Uterus (tissue), 2 donors: ENCODE data around the gene SORL1.

ENCODE experiments used
- POLR2A ChIP-seq, 2 donors: fragments of 450-650 bp; IDR thresholded peaks; one replicate each; pipeline ENCODE4 v1.6.1; 2016; ENCODE audit warnings: antibody characterized with exemption in 2 of 2, mild to moderate bottlenecking in 1 of 2, moderate library complexity in 1 of 2
- TF ChIP-seq, protein P1 (sequence below), 4 experiments: fragments of 200-600 bp in 2 of 4; fragments of 450-650 bp in 2 of 4; sonication (generic) in 2 of 4; IDR thresholded peaks; one replicate each; pipeline ENCODE4 v1.5.1; 2016 to 2019; ENCODE audit warnings: antibody characterized with exemption in 4 of 4, mild to moderate bottlenecking in 2 of 4, moderate library complexity in 1 of 4

DNA sequence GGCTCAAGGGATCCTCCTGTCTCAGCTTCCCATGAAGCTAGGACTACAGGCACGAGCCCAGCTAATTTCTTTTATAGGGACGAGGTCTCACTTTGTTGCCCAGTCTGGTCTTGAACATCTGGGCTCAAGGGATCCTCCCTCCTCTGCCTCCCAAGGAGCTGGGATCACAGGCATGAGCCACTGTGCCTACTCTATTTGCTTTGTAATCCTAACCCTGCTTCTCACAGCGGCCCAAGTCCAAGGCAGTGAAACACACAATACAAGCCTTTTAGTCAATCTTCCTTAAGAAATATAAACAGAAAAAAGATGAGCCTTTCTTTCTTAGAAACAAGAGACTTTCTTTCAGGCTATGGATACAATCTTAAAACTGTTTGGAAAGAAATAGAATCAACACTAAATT is 115.9 kb downstream of the SORL1 start:
- TF ChIP-seq, protein P1, sequence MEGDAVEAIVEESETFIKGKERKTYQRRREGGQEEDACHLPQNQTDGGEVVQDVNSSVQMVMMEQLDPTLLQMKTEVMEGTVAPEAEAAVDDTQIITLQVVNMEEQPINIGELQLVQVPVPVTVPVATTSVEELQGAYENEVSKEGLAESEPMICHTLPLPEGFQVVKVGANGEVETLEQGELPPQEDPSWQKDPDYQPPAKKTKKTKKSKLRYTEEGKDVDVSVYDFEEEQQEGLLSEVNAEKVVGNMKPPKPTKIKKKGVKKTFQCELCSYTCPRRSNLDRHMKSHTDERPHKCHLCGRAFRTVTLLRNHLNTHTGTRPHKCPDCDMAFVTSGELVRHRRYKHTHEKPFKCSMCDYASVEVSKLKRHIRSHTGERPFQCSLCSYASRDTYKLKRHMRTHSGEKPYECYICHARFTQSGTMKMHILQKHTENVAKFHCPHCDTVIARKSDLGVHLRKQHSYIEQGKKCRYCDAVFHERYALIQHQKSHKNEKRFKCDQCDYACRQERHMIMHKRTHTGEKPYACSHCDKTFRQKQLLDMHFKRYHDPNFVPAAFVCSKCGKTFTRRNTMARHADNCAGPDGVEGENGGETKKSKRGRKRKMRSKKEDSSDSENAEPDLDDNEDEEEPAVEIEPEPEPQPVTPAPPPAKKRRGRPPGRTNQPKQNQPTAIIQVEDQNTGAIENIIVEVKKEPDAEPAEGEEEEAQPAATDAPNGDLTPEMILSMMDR (IDR thresholded peaks at IDR 0.05), result no peak
- TF ChIP-seq POLR2A (IDR thresholded peaks at IDR 0.05), result no peak
